Measurements from ENCODE around the gene MICU2.

MICU2 gene

GRCh38 chr13:21476893-21477472, 127.0 kb downstream of the MICU2 start:
- peak; percentile 61 for DNase-seq

- DNase-seq, result no peak
Measured at GRCh38 chr13:21475115-21475514, 128.9 kb downstream of the MICU2 start.

- no peak for DNase-seq
Measured at GRCh38 chr13:21470785-21471184, 133.2 kb downstream of the MICU2 start.

DNA sequence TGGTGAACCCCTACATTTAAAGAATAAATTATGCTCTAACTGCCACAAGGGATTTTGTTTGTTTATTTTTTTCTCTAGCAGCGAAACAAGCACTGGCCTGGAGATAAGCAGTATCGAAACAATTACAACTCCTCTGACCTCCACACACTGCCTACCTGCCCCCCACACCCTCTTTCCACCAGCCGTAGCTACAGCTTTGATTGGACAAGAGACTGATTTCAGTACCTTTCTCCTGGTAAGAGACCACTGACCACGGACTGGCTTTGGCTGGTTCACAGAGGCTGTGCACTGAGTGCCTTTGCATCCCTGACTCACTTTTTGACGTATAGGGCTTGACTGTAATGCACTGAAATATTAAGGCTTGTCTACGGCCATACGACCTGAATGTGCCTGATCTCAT, 137.4 kb downstream of the MICU2 start:
- DNase-seq, result no peak

DNA sequence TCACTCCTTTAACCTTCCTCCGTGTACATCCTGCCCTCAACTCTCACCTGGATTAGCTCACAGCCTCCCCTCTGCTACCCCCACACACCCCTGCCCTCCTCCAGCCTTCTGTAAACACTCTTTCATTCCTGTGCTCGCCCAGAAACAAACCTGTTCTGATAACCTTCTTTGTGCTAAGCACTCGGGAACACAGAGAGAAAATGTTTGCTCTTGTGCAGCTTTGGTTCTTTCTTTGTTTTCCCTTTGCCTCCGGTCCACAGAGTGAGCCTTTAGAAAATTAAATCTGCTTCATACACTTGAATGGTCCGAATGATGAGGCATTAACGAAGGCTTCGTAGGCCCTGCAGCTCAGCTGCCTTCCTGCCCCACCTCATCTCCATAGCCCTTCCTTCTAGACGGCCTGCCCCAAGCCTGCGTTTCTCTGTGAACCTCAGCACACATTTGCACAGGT, 138.2 kb downstream of the MICU2 start:
- DNase-seq, result no peak

DNA sequence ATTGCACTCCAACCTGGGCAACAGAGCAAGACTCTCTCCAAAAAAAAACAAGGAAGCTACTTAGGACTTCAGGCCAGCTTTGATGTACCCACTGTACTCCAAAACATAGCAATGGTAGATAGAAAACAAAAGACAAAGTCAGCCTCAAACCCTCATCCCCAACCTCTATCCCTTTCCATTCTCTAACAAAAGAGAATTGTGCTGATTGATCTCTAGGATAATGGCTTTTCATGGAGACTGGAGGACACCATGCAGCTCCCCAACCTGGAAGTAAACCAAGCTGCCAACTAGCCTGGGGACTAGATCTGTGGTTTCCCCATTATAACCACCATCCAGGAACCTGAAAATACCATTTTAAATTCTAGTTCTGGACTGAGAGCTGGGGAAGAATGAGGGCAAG, 140.5 kb downstream of the MICU2 start:
- DNase-seq, result no peak

DNA sequence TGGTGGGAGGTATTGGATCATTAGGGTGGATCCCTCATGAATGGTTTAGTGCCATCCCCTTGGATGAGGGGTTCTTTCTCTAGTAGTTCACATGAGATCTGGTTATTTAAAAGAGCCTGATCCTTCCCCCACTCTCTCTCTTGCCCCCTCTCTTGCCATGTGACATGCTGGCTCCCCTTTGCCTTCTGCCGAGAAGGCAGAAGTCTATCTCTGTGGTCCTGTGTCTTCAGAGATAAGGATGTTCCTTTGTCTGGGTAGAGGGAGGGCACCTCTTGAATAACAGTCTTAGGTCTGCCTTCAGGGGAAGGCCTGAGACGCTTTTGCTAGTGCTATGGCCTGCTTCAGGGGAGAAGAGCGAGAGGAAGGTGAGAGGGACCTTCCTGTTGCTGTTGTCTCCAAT, 142.8 kb downstream of the MICU2 start:
- DNase-seq, result no peak

DNA sequence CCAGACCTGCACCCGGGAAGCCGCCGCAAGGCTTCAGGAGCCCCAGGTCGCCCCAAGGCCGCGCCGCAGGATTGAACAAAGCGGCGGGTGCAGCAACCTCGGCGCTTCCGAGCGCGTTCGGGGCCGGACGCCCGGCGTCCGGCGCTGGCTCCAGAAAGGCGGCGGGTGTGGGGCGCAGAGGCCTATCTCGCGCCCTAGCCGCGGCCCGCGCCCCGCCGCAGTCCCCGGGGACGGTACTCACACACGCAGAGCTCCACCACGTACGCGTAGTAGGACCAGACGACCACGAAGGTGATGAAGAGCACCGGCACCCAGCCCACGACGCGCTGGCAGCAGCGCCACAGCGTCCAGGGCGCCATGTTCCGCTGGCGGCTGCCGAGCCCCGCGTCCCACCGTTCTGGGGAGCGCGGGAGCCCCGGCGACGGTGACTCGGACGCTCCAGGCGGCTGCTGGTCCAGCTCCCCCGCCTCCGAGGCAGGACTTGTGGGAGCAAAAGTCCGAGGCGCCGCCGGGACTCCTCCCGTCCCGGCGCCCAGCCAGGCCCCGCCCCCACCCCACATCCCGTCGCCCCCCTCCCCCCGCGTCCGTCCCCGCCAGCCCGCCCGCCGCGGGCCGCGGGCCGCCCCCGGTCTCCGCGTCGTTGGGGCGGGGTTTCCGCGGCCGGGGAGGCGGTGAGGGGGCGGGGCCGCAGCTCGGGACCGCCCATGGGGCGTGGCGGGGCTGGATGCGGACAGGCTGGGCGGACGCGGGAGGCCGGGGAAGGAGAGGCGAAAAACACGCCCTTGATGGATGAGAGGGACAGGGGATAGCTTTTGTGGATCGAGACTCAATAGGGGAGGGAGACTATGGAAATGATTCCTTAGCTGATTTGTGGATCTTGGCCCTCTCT, 144.9 kb downstream of the MICU2 start, which contains the start of gene ZDHHC20:
TSS of gene ZDHHC20 (minus strand) at position 491 of the 889 bp plus-strand sequence. CDS start at position 359, 132 bp downstream.
- DNase-seq, result peak; percentile 82

GRCh38 chr13:21458451-21458812, 145.5 kb downstream of the MICU2 start:
- peak; percentile 14 for DNase-seq

GRCh38 chr13:21453387-21454081, 150.4 kb downstream of the MICU2 start:
- DNase-seq, result no peak

DNA sequence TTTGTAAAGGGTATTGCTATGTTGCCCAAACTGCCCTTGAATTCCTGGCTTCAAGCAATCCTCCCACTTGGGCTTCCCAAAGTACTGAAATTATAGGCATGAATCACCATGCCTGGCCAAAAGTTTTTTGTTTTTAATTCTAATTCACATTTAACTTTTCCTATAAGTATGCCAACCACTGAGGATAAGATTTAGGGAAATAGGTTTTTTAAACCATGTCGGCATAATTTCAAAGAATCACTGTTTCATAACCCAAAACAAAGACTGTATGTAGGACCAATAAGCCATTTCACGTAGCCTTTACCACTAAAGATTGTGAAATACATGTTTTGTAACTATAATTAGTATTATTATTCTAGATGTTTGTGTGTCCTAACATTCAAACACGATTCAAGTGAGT, 153.0 kb downstream of the MICU2 start:
- no peak for DNase-seq

DNA sequence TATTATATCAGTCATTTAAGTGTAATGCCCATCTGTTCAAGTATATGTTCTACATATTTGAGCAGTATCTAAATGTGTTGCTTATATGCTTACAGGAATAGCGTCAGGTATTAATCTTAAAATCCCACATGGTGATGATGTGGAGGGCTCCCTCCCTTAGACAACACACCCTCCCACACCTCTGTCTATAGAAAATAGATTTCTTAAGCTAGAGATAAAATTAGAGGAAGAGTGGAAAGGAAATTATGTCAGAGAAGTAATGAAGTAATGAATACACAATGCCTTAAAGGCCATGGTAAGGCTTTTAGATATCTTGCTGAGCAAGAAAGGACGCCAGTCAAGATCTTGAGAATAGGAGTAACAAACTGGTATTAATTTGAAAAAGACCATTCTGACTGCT, 157.3 kb downstream of the MICU2 start:
- DNase-seq, result no peak

DNA sequence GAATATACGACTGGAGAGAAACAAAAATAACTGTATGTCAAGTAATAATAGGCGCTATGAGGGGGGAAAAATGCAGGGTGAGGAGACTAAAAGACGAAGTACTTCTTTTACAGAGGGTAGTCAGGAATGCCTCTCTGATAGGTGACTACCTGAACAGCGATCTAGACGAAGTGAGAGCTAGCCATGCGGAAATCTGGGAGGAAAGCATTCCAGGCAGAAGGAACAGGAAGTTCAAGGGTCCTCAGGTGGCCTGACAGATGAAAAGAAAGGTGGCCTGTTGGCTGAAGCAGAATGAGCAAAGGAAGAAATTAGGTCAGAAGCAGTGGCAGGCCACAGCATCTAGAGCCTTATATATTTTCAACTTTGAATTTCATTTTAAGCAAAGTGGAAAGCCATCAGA, 158.2 kb downstream of the MICU2 start:
- DNase-seq, result no peak

- DNase-seq, result no peak
Measured at GRCh38 chr13:21443171-21443570, 160.8 kb downstream of the MICU2 start.
